Gastrocnemius medialis (tissue), 4 donors: Measurements from ENCODE around the gene SFMBT2.

Experiments used
- POLR2A ChIP-seq, 2 donors: fragments of 450-650 bp; IDR thresholded peaks; one replicate each; pipeline ENCODE4 v1.6.1; 2017; ENCODE audit warnings: antibody characterized with exemption in 2 of 2, mild to moderate bottlenecking in 2 of 2, moderate library complexity in 2 of 2
- TF ChIP-seq, protein P1 (sequence below), 5 experiments: fragments of 450-650 bp in 3 of 5; fragments of 200-600 bp in 2 of 5; sonication (generic) in 2 of 5; IDR thresholded peaks in 4 of 5; conservative IDR thresholded peaks in 1 of 5; 1 replicate in 4 of 5; 2 replicates in 1 of 5; pipeline ENCODE4 v1.5.1; 2016 to 2019; ENCODE audit warnings: antibody characterized with exemption in 5 of 5, mild to moderate bottlenecking in 3 of 5, moderate library complexity in 3 of 5

GRCh38 chr10:7283246-7283645 lies 127.6 kb downstream of the SFMBT2 start:
- no peak for TF ChIP-seq POLR2A (IDR thresholded peaks at IDR 0.05)
- TF ChIP-seq, protein P1, sequence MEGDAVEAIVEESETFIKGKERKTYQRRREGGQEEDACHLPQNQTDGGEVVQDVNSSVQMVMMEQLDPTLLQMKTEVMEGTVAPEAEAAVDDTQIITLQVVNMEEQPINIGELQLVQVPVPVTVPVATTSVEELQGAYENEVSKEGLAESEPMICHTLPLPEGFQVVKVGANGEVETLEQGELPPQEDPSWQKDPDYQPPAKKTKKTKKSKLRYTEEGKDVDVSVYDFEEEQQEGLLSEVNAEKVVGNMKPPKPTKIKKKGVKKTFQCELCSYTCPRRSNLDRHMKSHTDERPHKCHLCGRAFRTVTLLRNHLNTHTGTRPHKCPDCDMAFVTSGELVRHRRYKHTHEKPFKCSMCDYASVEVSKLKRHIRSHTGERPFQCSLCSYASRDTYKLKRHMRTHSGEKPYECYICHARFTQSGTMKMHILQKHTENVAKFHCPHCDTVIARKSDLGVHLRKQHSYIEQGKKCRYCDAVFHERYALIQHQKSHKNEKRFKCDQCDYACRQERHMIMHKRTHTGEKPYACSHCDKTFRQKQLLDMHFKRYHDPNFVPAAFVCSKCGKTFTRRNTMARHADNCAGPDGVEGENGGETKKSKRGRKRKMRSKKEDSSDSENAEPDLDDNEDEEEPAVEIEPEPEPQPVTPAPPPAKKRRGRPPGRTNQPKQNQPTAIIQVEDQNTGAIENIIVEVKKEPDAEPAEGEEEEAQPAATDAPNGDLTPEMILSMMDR (IDR thresholded peaks at IDR 0.05 in 4 of 5, conservative IDR thresholded peaks at IDR 0.05 in 1 of 5), result no peak
